NCI-H146 treated with DMSO at 0.1 percent for 48 hours (cell line): ENCODE results near the gene TTPAL.

ENCODE experiments used
- DNase-seq: peaks from one replicate; lab custom pipeline; 2025; ENCODE audit not compliant: unreplicated experiment; lab: John Stamatoyannopoulos, UW

Gene TTPAL

GRCh38 chr20:44475694-44476560 lies at the start of gene TTPAL:
TTPAL (plus strand) TSS chr20:44475874; CDS start chr20:44480000, 4,126 bp downstream.
- DNase-seq, result peak; percentile 84

GRCh38 chr20:44425923-44426322 lies 49.8 kb upstream of the TTPAL start:
- no peak for DNase-seq

GRCh38 chr20:44426879-44427790 lies 48.5 kb upstream of the TTPAL start:
- no peak for DNase-seq

GRCh38 chr20:44427804-44428173 lies 47.9 kb upstream of the TTPAL start:
- no peak for DNase-seq

GRCh38 chr20:44428174-44429016 lies 47.3 kb upstream of the TTPAL start:
- DNase-seq, result no peak

- DNase-seq, result no peak
Measured at GRCh38 chr20:44429017-44429339, 46.7 kb upstream of the TTPAL start.

- DNase-seq, result no peak
Measured at GRCh38 chr20:44429419-44430269, 46.0 kb upstream of the TTPAL start.

GRCh38 chr20:44430270-44431065 lies 45.2 kb upstream of the TTPAL start:
- no peak for DNase-seq

GRCh38 chr20:44431118-44431501 lies 44.6 kb upstream of the TTPAL start:
- DNase-seq, result no peak

GRCh38 chr20:44431502-44432234 lies 44.0 kb upstream of the TTPAL start:
- DNase-seq, result no peak

GRCh38 chr20:44432618-44433577 lies 42.8 kb upstream of the TTPAL start:
- DNase-seq, result no peak

GRCh38 chr20:44433751-44434538 lies 41.7 kb upstream of the TTPAL start:
- no peak for DNase-seq

GRCh38 chr20:44435630-44436335 lies 39.9 kb upstream of the TTPAL start:
- no peak for DNase-seq

- no peak for DNase-seq
Measured at GRCh38 chr20:44436393-44436792, 39.3 kb upstream of the TTPAL start.

GRCh38 chr20:44437497-44437896 lies 38.2 kb upstream of the TTPAL start:
- no peak for DNase-seq

- DNase-seq, result no peak
Measured at GRCh38 chr20:44438782-44439181, 36.9 kb upstream of the TTPAL start.
